PC-9 (cell line): ENCODE measurements around the gene M1AP. TPM values are rescaled to one million over a fixed set of nuclear protein-coding genes. Genes with fewer than 3 reads are reported as not detected.
A peak's percentile ranks its signal among the peaks of the same experiment; 100 is the strongest.
"Not testable (repeated sequence)": the region's sequence is repeated elsewhere in the genome, so short reads cannot be mapped to it uniquely, and the experiment has no call there.

Experiments used
- BruUV-seq: library from RNA; stranded (reverse); fragments of 400-500 nt; replicated peaks from 2 replicates; lab custom pipeline; 2021; lab: Mats Ljungman, UMichigan
- CTCF ChIA-PET: fragments of 300-600 bp; sonication (Branson Sonifier 250); formaldehyde crosslinking; loops from one replicate; lab custom pipeline; 2022; ENCODE audit warnings: antibody characterized with exemption; lab: Charles Lee
- POLR2A ChIA-PET: fragments of 300-600 bp; sonication (Branson Sonifier 250); formaldehyde crosslinking; loops from one replicate; lab custom pipeline; 2022; ENCODE audit warnings: antibody characterized with exemption; ENCODE audit not compliant: unreplicated experiment; lab: Charles Lee
- DNase-seq, 2 experiments: peaks; one replicate each; pipeline versions ENCODE4 v3.0.0 to v3.0.0-alpha.2; 2015 to 2022; ENCODE audit warnings: mixed read lengths in 1 of 2
- H2AFZ ChIP-seq: fragments of 200-600 bp; sonication (generic); 2 replicates; pipeline ENCODE4 v1.8.1; 2017; ENCODE audit warnings: antibody characterized with exemption
- H3F3A ChIP-seq: fragments of 200-600 bp; sonication (generic); 2 replicates; pipeline ENCODE4 v1.8.1; 2017; ENCODE audit warnings: antibody characterized with exemption, mild to moderate bottlenecking, low read depth; ENCODE audit not compliant: insufficient read depth
- H3K27ac ChIP-seq: fragments of 200-600 bp; sonication (generic); 2 replicates; pipeline ENCODE4 v1.6.1; 2016; ENCODE audit warnings: mixed run types
- H3K27me3 ChIP-seq: fragments of 200-600 bp; sonication (generic); 2 replicates; pipeline ENCODE4 v1.6.1; 2016; ENCODE audit warnings: low read depth, mixed run types; ENCODE audit not compliant: insufficient read depth
- H3K36me3 ChIP-seq: fragments of 200-600 bp; sonication (generic); 2 replicates; pipeline ENCODE4 v1.6.1; 2016; ENCODE audit warnings: low read depth, mixed run types
- H3K4me1 ChIP-seq: fragments of 200-600 bp; sonication (generic); replicated peaks from 2 replicates; pipeline ENCODE4 v1.6.1; 2016; ENCODE audit warnings: mixed run types; ENCODE audit not compliant: insufficient read depth
- H3K4me2 ChIP-seq: fragments of 200-600 bp; sonication (generic); 2 replicates; pipeline ENCODE4 v1.6.1; 2017; ENCODE audit warnings: mixed run types
- H3K4me3 ChIP-seq: fragments of 200-600 bp; sonication (generic); 2 replicates; pipeline ENCODE4 v1.6.1; 2016; ENCODE audit warnings: mixed run types
- H3K79me2 ChIP-seq: fragments of 200-600 bp; sonication (generic); 2 replicates; pipeline ENCODE4 v1.6.1; 2017; ENCODE audit warnings: low read depth, mixed run types
- H3K9me2 ChIP-seq: fragments of 200-600 bp; sonication (generic); 2 replicates; pipeline ENCODE4 v1.8.1; 2017; ENCODE audit warnings: mild to moderate bottlenecking; ENCODE audit not compliant: insufficient read depth
- H3K9me3 ChIP-seq: fragments of 200-600 bp; sonication (generic); 2 replicates; pipeline ENCODE4 v1.8.1; 2016; ENCODE audit warnings: low read depth; ENCODE audit not compliant: insufficient read depth
- H4K20me1 ChIP-seq: fragments of 200-600 bp; sonication (generic); 2 replicates; pipeline ENCODE4 v1.8.1; 2017; ENCODE audit not compliant: insufficient read depth
- CTCF ChIP-seq: fragments of 200-600 bp; sonication (generic); conservative IDR thresholded peaks from 2 replicates; pipeline ENCODE4 v1.6.1; 2017; ENCODE audit warnings: mixed run types, antibody characterized with exemption, mild to moderate bottlenecking, moderate library complexity
- EZH2 ChIP-seq: fragments of 200-600 bp; sonication (generic); IDR thresholded peaks from 2 replicates; pipeline ENCODE4 v1.8.0; 2017; ENCODE audit warnings: antibody characterized with exemption, low read depth
- intact Hi-C: fragments of 100-400 bp; cut with micrococcal nuclease; formaldehyde crosslinking; loops from one replicate; pipeline ENCODE4 v1.10.0; 2022; ENCODE audit not compliant: unreplicated experiment
- total RNA-seq: library from RNA; stranded (reverse); gene quantifications from 2 replicates; pipeline ENCODE4 v1.2.3, GENCODE V29; 2021

M1AP gene
- total RNA-seq, 1 experiment from 2014 or later = 7.7 TPM

GRCh38 chr2:74562126-74562775 is 85.9 kb downstream of the M1AP start:
- intact Hi-C loops = no loop called here
- Histone ChIP-seq H3K4me2 (no peak overlapping the region), H3K36me3 (no peaks in the 10 kb centered on the region), H3F3A (peaks cover 22% of the 10 kb centered on the region; the same call in 1 of the 2 replicates), H3K9me2 (no peaks in the 10 kb centered on the region), H4K20me1 (no peaks in the 10 kb centered on the region), H3K79me2 (no peaks in the 10 kb centered on the region), H2AFZ (no peak overlapping the region), H3K4me1 (peaks cover 2% of the 10 kb centered on the region), H3K4me3 (no peak overlapping the region), H3K27me3 (no peaks in the 10 kb centered on the region), H3K27ac (no peak overlapping the region), H3K9me3 (no peaks in the 10 kb centered on the region)
- TF ChIP-seq CTCF (no peak), EZH2 (no peak)
- ChIA-PET POLR2A (no interaction called here), CTCF (interaction anchor here (0.5 kb wide), 1 partner anchor 45 kb away, joined by 6 read pairs; no protein-coding TSS in a partner anchor)
- no peak for DNase-seq
- BruUV-seq = no TSS peak

GRCh38 chr2:74561022-74561421 is 87.1 kb downstream of the M1AP start:
- POLR2A ChIA-PET, CTCF ChIA-PET, H3K4me2 ChIP-seq, H4K20me1 ChIP-seq, DNase-seq, intact Hi-C loops, H3K4me3 ChIP-seq, H3K27me3 ChIP-seq, H3K79me2 ChIP-seq, H2AFZ ChIP-seq, H3K9me2 ChIP-seq, H3K9me3 ChIP-seq, H3K36me3 ChIP-seq, H3K27ac ChIP-seq, BruUV-seq, H3K4me1 ChIP-seq: not testable (repeated sequence)
- peaks cover 22% of the 10 kb centered on the region; the same call in 1 of the 2 replicates for H3F3A ChIP-seq

DNA sequence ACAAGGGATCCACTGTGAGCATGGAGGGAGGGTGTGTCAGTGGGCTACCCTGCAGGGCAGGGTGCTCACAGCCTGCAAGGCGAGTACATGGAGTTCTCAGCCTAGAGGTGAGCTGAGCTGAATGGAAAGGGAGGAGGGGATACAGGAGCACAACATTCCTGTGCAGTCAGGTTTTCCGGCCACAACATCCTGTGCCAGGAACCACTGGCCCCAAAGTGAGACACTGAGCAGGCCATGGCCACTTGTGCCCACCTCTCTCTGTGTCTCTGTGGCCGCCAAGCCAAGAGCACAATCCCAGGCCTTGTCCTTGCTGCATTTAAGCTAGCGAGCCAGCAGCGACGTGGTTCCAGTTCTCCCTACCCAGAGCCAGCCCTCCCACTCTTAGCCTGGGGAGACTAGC is 87.5 kb downstream of the M1AP start:
- Histone ChIP-seq H3F3A (peaks cover 22% of the 10 kb centered on the region; the same call in 1 of the 2 replicates), H3K79me2 (no peaks in the 10 kb centered on the region), H3K36me3 (no peaks in the 10 kb centered on the region), H4K20me1 (no peaks in the 10 kb centered on the region), H3K27ac (no peak overlapping the region), H3K4me1 (no peaks in the 10 kb centered on the region), H3K9me2 (no peaks in the 10 kb centered on the region), H3K27me3 (no peaks in the 10 kb centered on the region), H3K4me3 (no peak overlapping the region), H3K9me3 (no peaks in the 10 kb centered on the region), H3K4me2 (no peak overlapping the region), H2AFZ (no peak overlapping the region)
- TF ChIP-seq EZH2 = no peak
- TF ChIP-seq CTCF = no peak
- POLR2A ChIA-PET = no interaction called here
- BruUV-seq = no TSS peak
- peak in 1 of 2 experiments; percentile 28 for DNase-seq
- intact Hi-C loops = no loop called here
- CTCF ChIA-PET = no interaction called here
